IMR-90 (cell line): ENCODE measurements around the gene NPM1. TPM values are rescaled to one million over a fixed set of nuclear protein-coding genes. Genes with fewer than 3 reads are reported as not detected.

Experiments used
- ATAC-seq: fragments of 200-7000 bp; cut with Tn5 transposase; 2 replicates; pipeline ENCODE4 v1.9.1; 2020; ENCODE audit warnings: low read depth, mild to moderate bottlenecking, moderate library complexity
- BruUV-seq: library from RNA; stranded (reverse); fragments of 400-500 nt; replicated peaks from 2 replicates; lab custom pipeline; 2021; lab: Mats Ljungman, UMichigan
- CTCF ChIA-PET: fragments of 300-600 bp; formaldehyde crosslinking; extraction: SDS; loops from one replicate; lab custom pipeline; 2021; ENCODE audit warnings: antibody characterized with exemption; lab: Yijun Ruan, JAX
- POLR2A ChIA-PET: fragments of 300-600 bp; sonication (Branson Sonifier 250); formaldehyde crosslinking; loops from one replicate; lab custom pipeline; 2022; ENCODE audit warnings: antibody characterized with exemption; ENCODE audit not compliant: unreplicated experiment; lab: Charles Lee
- DNase-seq: peaks from one replicate; pipeline ENCODE4 v3.0.0; 2013
- H2AFZ ChIP-seq: replicated peaks from 2 replicates; pipeline ENCODE3; 2013; ENCODE audit warnings: low read length, mild to moderate bottlenecking; ENCODE audit not compliant: poor library complexity
- H2AK5ac ChIP-seq: 2 replicates; pipeline ENCODE4 v1.6.1; 2013; ENCODE audit warnings: low read depth, low read length, inconsistent platforms
- H2AK9ac ChIP-seq: replicated peaks from 2 replicates; pipeline ENCODE3; 2013; ENCODE audit warnings: mild to moderate bottlenecking, low read depth, low read length, moderate library complexity; ENCODE audit not compliant: poor library complexity
- H2BK120ac ChIP-seq: 2 replicates; pipeline ENCODE4 v1.6.1; 2013; ENCODE audit warnings: low read depth, low read length, inconsistent platforms
- H2BK15ac ChIP-seq: 3 replicates; pipeline ENCODE4 v1.6.1; 2013; ENCODE audit warnings: low read depth, low read length, inconsistent platforms
- H2BK20ac ChIP-seq: 2 replicates; pipeline ENCODE4 v1.6.1; 2013; ENCODE audit warnings: low read depth, mild to moderate bottlenecking, inconsistent platforms, low read length, moderate library complexity
- H2BK5ac ChIP-seq: 2 replicates; pipeline ENCODE4 v1.6.1; 2013; ENCODE audit warnings: mild to moderate bottlenecking, low read depth, low read length, inconsistent platforms; ENCODE audit not compliant: poor library complexity, severe bottlenecking
- H3K14ac ChIP-seq: replicated peaks from 2 replicates; pipeline ENCODE4 v1.6.1; 2013; ENCODE audit warnings: low read depth, low read length, inconsistent platforms
- H3K18ac ChIP-seq: 2 replicates; pipeline ENCODE4 v1.6.1; 2013; ENCODE audit warnings: low read depth, low read length, control low read depth
- H3K23ac ChIP-seq: 2 replicates; pipeline ENCODE4 v1.6.1; 2013; ENCODE audit warnings: low read depth, low read length, inconsistent platforms
- H3K27ac ChIP-seq: 2 replicates; pipeline ENCODE4 v1.5.1; 2013; ENCODE audit warnings: mild to moderate bottlenecking, control low read depth, low read length; ENCODE audit not compliant: insufficient read depth
- H3K27me3 ChIP-seq: 2 replicates; pipeline ENCODE4 v1.6.1; 2013; ENCODE audit warnings: low read length; ENCODE audit not compliant: control insufficient read depth, insufficient read depth
- H3K36me3 ChIP-seq: 2 replicates; pipeline ENCODE4 v1.6.1; 2013; ENCODE audit warnings: low read length, mixed read lengths; ENCODE audit not compliant: control insufficient read depth, insufficient read depth
- H3K4ac ChIP-seq: 2 replicates; pipeline ENCODE4 v1.6.1; 2013; ENCODE audit warnings: low read depth, low read length, inconsistent platforms
- H3K4me1 ChIP-seq: 2 replicates; pipeline ENCODE4 v1.6.1; 2013; ENCODE audit warnings: low read length, mixed read lengths; ENCODE audit not compliant: control insufficient read depth, insufficient read depth
- H3K4me2 ChIP-seq: 2 replicates; pipeline ENCODE4 v1.6.1; 2013; ENCODE audit warnings: low read depth, mild to moderate bottlenecking, control low read depth, low read length, moderate library complexity
- H3K4me3 ChIP-seq: 2 replicates; pipeline ENCODE4 v1.5.1; 2013; ENCODE audit warnings: low read depth, mild to moderate bottlenecking, control low read depth, low read length, moderate library complexity; ENCODE audit not compliant: insufficient read depth
- H3K56ac ChIP-seq: 2 replicates; pipeline ENCODE4 v1.6.1; 2013; ENCODE audit warnings: low read length, inconsistent platforms; ENCODE audit not compliant: insufficient read depth; ENCODE audit errors: extremely low read depth
- H3K79me1 ChIP-seq, 2 experiments: 2 replicates each; pipeline ENCODE4 v1.6.1; 2013; ENCODE audit warnings: low read length in 2 of 2, inconsistent platforms in 1 of 2, low read depth in 1 of 2
- H3K9ac ChIP-seq: 2 replicates; pipeline ENCODE4 v1.6.1; 2013; ENCODE audit warnings: low read depth, low read length, control low read depth
- H3K9me1 ChIP-seq: 2 replicates; pipeline ENCODE4 v1.6.1; 2013; ENCODE audit warnings: low read length, inconsistent platforms; ENCODE audit not compliant: insufficient read depth
- H3K9me3 ChIP-seq: 2 replicates; pipeline ENCODE4 v1.6.1; 2013; ENCODE audit warnings: low read length; ENCODE audit not compliant: control insufficient read depth, insufficient read depth
- H4K20me1 ChIP-seq: 2 replicates; pipeline ENCODE4 v1.6.1; 2013; ENCODE audit warnings: low read length, inconsistent platforms; ENCODE audit not compliant: insufficient read depth
- H4K5ac ChIP-seq: 2 replicates; pipeline ENCODE4 v1.6.1; 2013; ENCODE audit warnings: mild to moderate bottlenecking, low read depth, low read length, control low read depth
- H4K8ac ChIP-seq, 2 experiments: 2 replicates each; pipeline ENCODE4 v1.6.1; 2013; ENCODE audit warnings: low read depth in 2 of 2, low read length in 2 of 2, control low read depth in 1 of 2, inconsistent platforms in 1 of 2
- H4K91ac ChIP-seq: 2 replicates; pipeline ENCODE4 v1.6.1; 2013; ENCODE audit warnings: low read depth, low read length, inconsistent platforms; ENCODE audit not compliant: insufficient read depth
- MAFK ChIP-seq: IDR thresholded peaks from 2 replicates; pipeline ENCODE4 v1.6.1; 2012; ENCODE audit warnings: low read depth, low read length, improper control_type of control experiment
- RCOR1 ChIP-seq: IDR thresholded peaks from 2 replicates; pipeline ENCODE4 v1.6.1; 2012; ENCODE audit warnings: mild to moderate bottlenecking, low read length, improper control_type of control experiment; ENCODE audit not compliant: insufficient replicate concordance
- RFX5 ChIP-seq: IDR thresholded peaks from 2 replicates; pipeline ENCODE4 v1.8.0; 2012; ENCODE audit warnings: low read depth, mild to moderate bottlenecking, low read length, moderate library complexity
- WGBS, 2 experiments: methylation state at CpG; one replicate each; pipeline versions ENCODE4 v1.1.5 to v1.1.7; 2013; ENCODE audit warnings: missing lambda C conversion rate in 2 of 2; ENCODE audit not compliant: insufficient read length in 1 of 2; ENCODE audit errors: extremely low coverage in 2 of 2; 5-methylcytosine and 5-hydroxymethylcytosine counted together
- dilution Hi-C: fragments of 300-500 bp; cut with HindIII; formaldehyde crosslinking; loops from one replicate; pipeline ENCODE4 v1.14.3; 2018; ENCODE audit warnings: low sequenced_read_pairs; ENCODE audit not compliant: unreplicated experiment
- in situ Hi-C: fragments of 300-500 bp; cut with MboI; formaldehyde crosslinking; loops from 3 replicates; pipeline ENCODE4 v1.14.3; 2019; ENCODE audit warnings: low sequenced_read_pairs, inconsistent platforms, mixed read lengths
- intact Hi-C: fragments of 100-400 bp; cut with micrococcal nuclease; formaldehyde crosslinking; loops from 2 replicates; pipeline ENCODE4 v1.10.0; 2022
- polyA plus RNA-seq, 3 experiments: library from polyadenylated mRNA; depleted of rRNA; stranded (reverse); fragments of >200 nt; gene quantifications; 2 replicates each; pipeline ENCODE4 v1.2.3, GENCODE V29; 2012; ENCODE audit warnings: low replicate concordance in 1 of 3
- total RNA-seq: library from RNA; depleted of rRNA; stranded (reverse); fragments of >200 nt; gene quantifications from 2 replicates; pipeline ENCODE4 v1.2.3, GENCODE V29; 2012

Gene NPM1
- total and polyA plus RNA-seq, 2 of the 4 experiments (the other 2 are of a cell fraction), result 856 to 929 TPM

- Histone ChIP-seq H3K79me1 (no peaks in the 10 kb centered on the region), H4K91ac (no peak overlapping the region), H3K23ac (no peak overlapping the region), H3K56ac (no peak overlapping the region), H2BK5ac (no peak overlapping the region), H3K4me1 (no peaks in the 10 kb centered on the region), H4K8ac (no peak overlapping the region), H2AK5ac (no peak overlapping the region), H3K9me1 (no peaks in the 10 kb centered on the region), H2AFZ (no peak overlapping the region), H3K36me3 (no peaks in the 10 kb centered on the region), H3K18ac (no peak overlapping the region), H2BK20ac (no peak overlapping the region), H4K20me1 (no peaks in the 10 kb centered on the region), H3K27ac (no peak overlapping the region), H3K4me3 (no peak overlapping the region), H2AK9ac (no peak overlapping the region), H3K9ac (no peak overlapping the region), H3K4me2 (no peak overlapping the region), H4K5ac (no peak overlapping the region), H3K27me3 (no peaks in the 10 kb centered on the region), H2BK15ac (no peak overlapping the region), H3K9me3 (no peaks in the 10 kb centered on the region), H3K4ac (no peak overlapping the region), H2BK120ac (no peak overlapping the region), H3K14ac (no peak overlapping the region)
- no TSS peak for BruUV-seq
- TF ChIP-seq MAFK (no peak), RCOR1 (no peak), RFX5 (no peak)
- ATAC-seq (no peak), DNase-seq (no peak)
- ChIA-PET POLR2A (no interaction called here), CTCF (no interaction called here)
- dilution Hi-C loops, result no loop called here
- 100% methylated on average over 3 of the region's 9 CpGs; no CpG with 5 or more reads in 1 of the 2 experiments for WGBS, 2 experiments
- in situ Hi-C loops, result loop anchor here (25.0 kb wide), 1 partner anchor 436 kb away; no protein-coding TSS in a partner anchor
- intact Hi-C loops, result no loop called here
Measured at GRCh38 chr5:171426680-171427079, 39.0 kb downstream of the NPM1 start.
